ENCODE data around the gene OSBPL9.
"Not testable (repeated sequence)": the region's sequence is repeated elsewhere in the genome, so short reads cannot be mapped to it uniquely, and the experiment has no call there.

The OSBPL9 gene

DNA sequence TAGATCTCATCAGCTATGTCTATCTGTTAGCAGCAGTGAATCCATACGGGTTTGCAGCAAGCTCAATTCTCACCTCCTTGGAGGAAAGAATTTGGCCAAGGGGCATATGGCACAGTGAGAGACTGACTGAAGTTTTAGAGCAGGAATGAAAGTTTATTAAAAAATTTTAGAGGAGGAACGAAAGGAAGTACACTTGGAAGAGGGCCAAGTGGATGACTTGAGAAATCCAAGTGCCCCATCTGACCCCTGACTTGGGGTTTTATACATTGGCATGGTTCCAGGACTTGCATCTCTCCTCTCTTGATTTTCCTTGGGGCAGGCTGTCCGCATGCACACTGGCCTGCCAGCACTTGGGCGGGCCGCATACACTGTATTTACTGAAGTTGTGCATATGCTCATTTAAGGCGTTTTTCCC, 9.2 kb upstream of the OSBPL9 start:
- in situ Hi-C loops (cut with MboI; ENCODE audit: low sequenced_read_pairs), result no loop called here

DNA sequence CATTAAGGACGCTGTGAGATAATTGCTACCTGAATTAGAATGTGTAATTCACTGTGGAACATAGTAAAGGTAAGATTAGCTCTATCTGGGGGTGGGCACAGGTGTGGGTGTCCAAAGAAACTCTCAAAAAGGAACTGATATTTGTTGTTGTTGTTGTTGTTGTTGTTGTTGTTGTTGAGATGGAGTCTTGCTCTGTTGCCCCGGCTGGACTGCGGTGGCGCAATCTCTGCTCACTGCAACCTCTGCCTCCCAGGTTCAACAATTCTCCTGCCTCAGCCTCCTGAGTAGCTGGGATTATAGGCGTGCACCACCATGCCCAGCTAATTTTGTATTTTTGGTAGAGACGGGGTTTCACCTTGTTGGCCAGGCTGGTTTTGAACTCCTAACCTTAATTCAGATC, 6.8 kb upstream of the OSBPL9 start:
- in situ Hi-C loops (cut with MboI; ENCODE audit: low sequenced_read_pairs), result not testable (repeated sequence)

DNA sequence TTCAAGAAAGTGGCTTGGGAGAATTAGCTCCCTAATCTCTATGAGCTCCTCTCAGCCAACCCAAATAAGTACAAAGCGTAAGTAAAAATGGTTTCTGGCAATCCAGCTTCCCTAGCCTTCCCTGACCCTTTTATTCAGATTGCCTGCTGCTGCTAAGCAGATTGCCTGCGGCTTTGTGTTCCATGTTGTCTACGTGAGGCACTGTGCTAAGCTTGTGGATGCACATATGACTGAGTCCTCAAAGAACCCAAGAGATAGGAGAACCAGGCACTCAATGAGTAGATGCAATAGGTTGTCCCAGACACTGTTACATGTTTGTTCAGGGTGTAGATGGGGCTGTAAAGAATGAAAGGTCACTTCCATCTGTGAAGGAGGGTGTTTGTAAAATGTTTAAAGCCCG, 6.3 kb upstream of the OSBPL9 start:
- in situ Hi-C loops (cut with MboI; ENCODE audit: low sequenced_read_pairs), result no loop called here

DNA sequence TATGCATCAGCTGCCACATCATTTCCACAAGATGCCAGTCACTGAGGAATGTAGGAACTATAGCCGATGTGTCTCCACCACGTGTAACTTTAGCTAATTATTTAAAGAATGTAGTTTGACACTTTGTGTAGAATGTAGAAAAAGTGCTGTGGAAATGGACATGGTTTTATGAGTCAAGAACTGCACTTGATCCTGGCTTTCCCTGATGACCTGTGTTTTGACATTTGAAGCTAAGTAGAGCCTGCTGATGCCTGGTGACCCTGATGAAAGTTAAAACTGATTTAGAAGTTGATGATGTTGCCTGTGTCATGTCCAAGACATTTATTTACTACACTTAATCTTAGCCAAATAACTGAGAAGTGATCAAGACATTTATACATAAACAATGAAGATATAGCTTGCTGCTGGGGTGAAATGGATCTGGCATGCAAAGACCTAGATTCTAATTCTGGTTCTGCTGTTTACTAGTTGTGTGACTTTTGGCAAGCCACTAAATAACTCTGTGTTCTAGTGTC, 4.4 kb upstream of the OSBPL9 start:
- in situ Hi-C loops (cut with MboI; ENCODE audit: low sequenced_read_pairs), result no loop called here

DNA sequence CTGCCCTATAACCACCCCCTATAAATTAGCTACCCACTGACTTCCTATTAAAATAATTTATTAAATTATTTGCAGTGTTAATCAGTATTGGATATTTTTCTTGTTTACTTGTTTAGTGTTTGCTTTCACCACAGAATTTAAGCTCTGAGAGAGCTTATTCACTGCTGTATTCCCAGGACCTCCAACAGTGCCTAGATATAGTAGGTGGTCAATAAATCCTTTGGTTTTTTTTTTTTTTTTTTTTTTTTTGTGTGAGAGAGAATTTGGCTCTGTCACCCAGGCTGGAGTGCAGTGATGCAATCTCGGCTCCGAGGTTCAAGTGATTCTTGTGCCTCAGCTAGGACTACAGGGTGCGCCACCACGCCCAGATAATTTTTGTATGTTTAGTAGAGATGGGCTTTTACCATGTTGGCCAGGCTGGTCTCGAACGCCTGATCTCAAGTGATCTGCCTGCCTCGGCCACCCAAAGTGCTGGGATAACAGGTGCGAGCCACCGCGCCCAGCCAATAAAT, 1.1 kb upstream of the OSBPL9 start:
- in situ Hi-C loops (cut with MboI; ENCODE audit: low sequenced_read_pairs), result no loop called here

DNA sequence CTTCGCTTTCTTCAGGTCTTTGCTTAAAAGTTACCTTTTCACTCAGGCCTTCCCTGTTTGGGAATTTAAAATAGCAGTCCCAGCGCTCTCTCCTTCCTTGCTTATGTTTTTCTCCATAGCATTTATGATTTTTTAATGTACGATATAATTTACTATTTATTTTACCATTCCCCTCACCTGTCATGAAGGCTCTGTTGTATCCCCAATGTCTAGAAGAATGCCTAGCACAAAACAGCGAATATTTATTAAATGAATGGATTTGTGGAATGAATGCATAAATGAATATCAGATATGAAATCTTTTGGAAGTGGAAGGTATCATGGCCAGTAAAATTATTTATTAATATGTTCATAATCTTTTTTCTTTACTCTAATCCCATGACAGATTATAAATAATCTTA, 402 bp upstream of the OSBPL9 start:
- in situ Hi-C loops (cut with MboI; ENCODE audit: low sequenced_read_pairs), result no loop called here

DNA sequence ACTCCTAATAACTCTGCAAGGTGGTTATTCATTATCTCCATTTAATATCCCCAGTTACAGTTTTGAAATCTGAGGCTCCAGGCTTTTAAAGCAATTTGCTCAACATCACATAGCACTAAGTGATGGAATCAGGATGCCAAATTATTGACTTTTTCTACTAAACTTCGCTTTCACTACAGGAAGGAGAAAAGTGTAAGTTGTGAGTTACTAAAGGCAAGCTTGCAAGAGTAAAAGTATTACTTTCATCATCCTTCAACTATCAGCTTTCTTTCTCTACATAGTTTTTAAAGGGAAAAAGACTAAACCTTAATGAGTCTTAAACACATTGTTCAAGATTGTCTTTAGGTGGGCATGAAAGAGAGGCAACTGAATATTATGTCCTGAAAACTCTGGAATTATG, 1.8 kb downstream of the OSBPL9 start:
- in situ Hi-C loops (cut with MboI; ENCODE audit: low sequenced_read_pairs), result no loop called here

DNA sequence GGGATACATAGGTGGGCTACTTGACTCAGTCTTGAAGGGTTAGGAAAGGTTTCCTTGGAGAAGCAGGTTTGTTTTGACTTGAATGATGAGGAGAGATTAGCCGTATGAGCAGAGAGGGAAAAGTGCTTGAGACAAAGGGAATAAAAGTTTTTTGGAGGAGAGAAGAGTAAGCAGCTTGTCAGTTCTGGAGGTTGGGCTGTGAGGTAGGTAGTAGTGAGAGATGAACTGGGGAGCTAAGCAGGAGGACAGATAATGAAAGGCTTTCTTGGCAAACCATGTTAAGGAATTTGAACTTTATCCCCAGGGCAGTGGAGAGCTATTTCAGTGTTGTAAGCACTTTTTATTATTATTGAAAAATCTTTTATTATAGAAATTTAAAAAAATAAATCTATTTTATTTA, 3.6 kb downstream of the OSBPL9 start:
- in situ Hi-C loops (cut with MboI; ENCODE audit: low sequenced_read_pairs), result no loop called here

DNA sequence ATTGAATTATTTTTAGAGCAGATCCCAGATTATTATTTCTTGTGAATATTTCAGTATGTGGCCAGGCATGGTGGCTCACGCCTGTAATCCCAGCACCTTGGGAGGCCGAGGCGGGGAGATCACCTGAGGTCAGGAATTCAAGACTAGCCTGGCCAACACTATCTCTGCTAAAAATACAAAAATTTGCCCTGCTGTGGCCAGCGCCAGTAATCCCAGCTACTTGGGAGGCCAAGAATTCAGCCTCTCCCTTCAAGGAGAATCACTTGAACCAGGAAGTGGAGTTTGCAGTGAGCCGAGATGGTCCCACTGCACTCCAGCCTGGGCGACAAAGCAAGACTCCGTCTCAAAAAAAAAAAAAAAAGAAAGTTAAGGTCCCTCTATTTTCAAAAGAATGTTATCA, 4.3 kb downstream of the OSBPL9 start:
- in situ Hi-C loops (cut with MboI; ENCODE audit: low sequenced_read_pairs), result no loop called here

DNA sequence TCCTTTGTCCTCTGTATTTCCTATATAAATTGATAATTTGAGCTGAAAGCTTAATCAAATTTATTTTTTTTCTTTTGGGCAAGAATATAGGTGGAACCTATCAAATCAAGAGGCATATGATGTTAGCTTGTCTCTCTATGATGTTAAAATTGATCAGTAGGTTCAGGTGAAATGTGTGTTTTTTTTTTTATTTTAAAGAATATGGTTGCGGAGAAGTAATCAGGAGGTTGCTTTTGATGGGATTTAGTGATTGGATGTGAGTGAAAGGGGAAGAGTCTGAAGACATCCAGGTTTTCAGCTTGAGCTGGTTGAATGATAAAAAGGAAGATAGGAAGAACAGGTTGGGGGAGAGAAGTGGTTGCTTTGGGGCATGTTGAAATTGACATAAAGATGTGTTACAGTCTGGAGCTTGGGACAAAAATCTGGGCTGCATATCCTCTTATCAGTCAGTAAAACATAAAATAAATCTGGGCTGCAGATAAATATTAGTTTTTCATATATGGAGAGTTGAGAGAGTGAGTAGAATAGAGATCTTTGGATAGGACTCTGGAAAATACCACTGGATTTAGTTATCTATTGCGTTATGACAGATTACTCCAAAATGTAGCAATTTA, 5.1 kb downstream of the OSBPL9 start:
- in situ Hi-C loops (cut with MboI; ENCODE audit: low sequenced_read_pairs), result no loop called here

DNA sequence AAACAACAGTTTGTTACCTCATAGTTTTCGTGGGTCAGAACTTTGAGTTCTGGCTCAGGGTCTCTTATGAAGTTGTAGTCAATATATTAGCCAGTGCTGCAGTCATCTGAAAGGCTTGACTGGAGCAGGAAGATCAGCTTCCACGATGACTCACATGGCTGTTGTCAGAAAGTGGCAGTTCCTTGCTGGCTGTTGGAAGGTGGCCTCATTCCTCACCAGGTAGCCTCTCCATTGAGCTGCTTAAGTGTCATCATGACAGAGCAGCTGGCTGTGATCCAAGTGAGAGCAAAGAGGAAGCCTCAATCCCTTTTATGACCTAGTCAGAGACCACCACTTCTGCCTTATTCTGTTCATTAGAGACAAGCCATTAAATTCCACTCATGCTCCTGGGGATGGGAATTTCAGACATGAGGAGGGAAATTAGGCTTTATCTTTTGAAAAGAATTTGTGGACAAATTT, 5.6 kb downstream of the OSBPL9 start:
- in situ Hi-C loops (cut with MboI; ENCODE audit: low sequenced_read_pairs), result no loop called here

DNA sequence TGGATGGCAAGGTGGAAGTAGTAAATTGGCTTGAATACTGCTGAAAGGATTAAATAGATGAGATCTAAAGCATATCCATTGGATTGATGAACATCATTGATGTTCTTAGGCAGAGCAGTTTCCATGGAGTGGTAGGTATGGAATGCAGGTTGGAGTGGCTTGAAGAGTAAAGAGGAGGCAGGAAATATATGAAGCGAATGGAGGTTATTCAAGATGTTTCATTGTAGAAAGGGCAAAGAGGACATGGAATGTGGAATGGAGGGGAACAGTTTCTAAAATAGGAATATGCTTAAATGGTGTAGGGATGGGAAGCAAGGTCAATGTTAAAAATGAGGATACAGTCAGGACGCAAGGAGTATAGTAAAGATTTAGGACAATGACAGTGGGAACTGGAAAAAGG, 6.1 kb downstream of the OSBPL9 start:
- in situ Hi-C loops (cut with MboI; ENCODE audit: low sequenced_read_pairs), result no loop called here

DNA sequence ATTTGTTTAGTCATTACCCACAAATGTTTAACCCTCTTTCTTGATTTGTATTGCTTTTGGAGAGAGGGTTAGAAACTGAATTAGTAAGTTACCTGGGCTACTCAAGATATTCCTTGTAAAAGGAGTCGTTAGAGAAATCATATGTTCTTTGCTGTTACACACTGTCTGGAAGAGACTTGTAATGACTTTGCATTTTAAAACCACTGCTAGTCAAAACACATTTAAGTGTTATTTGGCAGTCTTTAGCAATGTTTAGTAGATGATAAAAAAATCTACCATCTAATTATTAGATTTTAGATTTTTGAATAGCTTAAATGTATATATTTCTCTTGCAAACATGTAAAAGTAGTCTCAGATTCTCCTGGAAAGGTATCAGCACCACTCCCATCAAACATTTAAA, 6.6 kb downstream of the OSBPL9 start:
- in situ Hi-C loops (cut with MboI; ENCODE audit: low sequenced_read_pairs), result no loop called here

DNA sequence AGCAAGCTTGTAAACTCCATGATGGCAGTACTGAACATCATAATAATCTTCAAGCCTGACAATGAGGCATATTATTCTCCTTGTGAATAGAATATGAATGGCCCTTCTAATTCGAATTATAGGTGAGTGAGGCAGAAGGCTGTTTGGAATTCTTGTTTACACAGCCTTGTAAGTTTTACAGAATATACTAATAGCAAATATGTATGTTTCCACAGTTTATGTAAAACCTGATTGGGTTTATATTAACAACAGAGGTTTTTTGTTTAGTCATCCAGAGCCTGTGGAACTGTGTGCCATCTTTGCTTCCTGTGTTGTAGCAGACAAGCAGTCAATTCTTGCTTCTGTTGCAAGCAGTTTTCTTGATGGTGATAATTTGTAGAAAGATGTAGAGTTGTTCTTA, 8.0 kb downstream of the OSBPL9 start:
- in situ Hi-C loops (cut with MboI; ENCODE audit: low sequenced_read_pairs), result no loop called here

DNA sequence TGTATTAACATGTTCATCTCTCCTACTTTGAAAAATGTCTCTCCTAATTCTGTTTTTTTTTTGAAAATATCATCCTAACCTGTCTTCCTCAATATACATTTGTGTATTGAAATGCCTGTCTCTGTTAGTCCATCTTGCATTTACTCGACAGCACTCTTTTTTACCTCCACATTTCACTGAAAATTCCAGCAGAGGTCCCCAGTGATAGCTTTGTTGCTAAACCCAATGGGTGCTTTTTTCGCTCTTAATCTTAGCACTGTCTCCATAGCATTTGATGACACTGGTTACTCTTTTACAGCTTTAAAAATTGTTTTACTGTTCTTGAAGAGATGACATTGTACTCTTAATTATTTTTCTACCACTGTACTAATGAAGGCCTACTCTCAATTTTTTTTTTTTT, 10.8 kb downstream of the OSBPL9 start:
- in situ Hi-C loops (cut with MboI; ENCODE audit: low sequenced_read_pairs), result no loop called here

DNA sequence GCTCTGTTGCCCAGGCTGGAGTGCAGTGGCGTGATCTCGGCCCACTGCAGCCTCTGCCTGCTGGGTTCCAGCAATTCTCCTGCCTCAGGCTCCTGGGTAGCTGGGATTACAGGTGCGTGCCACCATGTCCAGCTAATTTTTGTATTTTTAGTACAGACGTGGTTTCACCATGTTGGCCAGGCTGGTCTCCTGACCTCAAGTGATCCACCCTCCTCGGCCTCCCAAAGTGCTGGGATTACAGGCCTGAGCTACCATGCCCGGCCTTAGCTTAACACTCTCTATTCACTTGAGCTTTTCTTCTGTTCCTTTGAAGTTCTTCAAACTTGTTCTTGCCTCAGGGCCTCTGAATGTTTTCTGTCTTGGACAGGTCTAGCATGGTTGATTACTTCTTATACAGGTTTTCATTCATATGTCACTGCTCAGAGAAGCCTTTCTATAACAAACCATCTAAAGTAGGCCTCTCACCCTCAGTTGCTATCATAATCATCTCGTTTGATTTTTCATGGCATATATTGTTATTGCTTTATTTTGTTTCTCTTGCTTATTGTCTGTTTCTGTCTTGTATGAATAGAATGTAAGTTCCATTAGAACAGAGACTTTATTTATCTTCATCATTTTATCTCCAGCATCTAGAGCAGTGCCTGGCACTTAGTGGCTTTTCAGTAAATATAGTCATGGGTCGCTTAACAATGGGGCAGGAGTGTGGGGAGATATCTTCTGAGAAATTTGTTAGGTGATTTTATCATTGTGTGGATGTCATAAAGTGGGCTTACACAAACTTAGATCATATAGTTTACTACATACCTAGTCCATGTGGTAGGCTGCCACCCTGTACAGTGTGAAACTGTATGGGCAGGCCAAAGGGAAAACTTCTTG, 12.1 kb downstream of the OSBPL9 start:
- in situ Hi-C loops (cut with MboI; ENCODE audit: low sequenced_read_pairs), result no loop called here

DNA sequence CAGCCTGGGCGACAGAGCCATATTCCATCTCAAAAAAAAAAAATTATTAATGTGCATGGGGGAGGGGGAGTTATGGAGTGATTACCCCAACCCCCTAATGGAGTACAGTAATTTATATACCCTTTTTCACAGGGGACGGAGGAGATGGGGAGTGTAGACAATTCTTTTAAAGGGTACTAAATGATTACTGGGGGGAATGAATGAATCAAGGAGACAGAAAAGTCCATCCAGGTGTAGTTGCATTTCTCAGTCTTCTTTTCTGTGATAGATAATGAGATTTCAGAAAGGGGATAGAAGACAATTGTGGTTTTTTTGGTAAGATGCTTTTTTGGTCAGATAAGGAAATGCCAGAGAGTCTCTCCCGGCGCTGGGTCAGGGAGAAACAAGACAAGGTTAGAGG, 13.0 kb downstream of the OSBPL9 start:
- in situ Hi-C loops (cut with MboI; ENCODE audit: low sequenced_read_pairs), result no loop called here

DNA sequence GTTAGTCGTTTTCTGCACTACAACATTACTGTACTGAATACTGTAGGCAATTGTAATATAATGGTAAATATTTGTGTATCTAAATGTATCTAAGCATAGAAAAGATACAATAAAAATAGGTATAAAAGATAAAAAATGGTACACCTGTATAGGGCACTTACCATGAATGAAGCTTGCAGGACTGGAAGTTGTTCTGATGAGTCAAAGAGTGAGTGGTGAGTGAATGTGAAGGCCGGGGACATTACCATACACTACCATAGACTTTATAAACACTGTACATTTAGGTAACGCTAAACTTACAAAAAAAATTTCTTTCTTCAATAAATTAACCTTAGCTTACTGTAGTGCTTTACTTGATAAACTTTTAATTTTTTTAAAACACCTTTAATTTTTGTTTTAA, 13.5 kb downstream of the OSBPL9 start:
- in situ Hi-C loops (cut with MboI; ENCODE audit: low sequenced_read_pairs), result no loop called here

DNA sequence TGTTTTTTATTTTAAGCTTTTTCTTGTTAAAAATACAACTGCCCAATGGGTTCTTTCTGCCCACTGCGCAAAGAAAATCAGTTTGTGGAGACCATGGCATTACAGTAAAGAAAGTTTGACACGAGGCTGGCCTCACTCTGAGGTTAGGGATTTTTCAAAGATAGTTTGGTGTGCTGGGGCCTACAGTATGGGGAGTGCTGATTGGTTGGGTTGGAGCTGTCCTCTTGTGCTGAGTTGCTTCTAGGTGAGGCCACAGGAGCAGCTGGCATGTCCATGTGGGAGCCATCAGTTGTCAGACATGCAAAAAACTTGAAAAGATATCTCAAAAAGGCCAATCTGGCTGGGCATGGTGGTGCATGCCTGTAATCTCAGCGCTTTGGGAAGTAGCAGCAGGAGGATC, 14.0 kb downstream of the OSBPL9 start:
- in situ Hi-C loops (cut with MboI; ENCODE audit: low sequenced_read_pairs), result no loop called here

DNA sequence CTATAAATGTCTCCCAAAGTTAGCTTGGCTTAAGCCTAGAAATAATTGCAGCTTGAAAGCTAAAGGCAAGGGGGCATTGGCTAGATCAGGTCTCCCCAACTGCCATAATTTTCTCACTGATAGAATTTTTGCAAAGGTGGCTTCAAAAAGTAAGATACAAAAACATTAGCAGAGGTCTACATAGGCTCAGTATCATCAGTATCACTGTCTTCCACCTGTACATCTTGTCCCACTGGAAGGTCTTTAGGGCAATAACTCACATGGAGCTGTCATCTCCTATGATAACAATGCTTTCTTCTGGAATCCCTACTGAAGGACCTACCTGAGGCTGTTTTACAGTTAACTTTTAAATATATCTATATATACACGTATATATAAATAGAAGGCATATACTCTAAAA, 14.9 kb downstream of the OSBPL9 start:
- in situ Hi-C loops (cut with MboI; ENCODE audit: low sequenced_read_pairs), result no loop called here

DNA sequence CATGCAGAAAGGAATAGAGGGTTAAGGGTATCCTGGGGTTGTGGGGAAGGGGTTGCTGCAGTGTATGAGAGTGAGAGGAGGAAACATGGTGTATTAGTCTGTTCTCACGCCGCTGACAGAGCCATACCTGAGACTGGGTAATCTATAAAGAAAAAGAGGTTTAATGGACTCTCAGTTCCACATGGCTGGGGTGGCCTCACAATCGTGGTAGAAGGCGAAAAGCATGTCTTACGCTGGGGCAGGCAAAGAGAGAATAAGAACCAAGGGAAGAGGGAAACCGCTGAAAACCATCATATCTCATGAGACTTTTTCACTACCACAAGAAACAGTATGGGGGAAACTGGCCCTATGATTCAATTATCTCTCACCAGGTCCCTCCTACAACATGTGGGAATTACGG, 17.7 kb downstream of the OSBPL9 start:
- in situ Hi-C loops (cut with MboI; ENCODE audit: low sequenced_read_pairs), result no loop called here

DNA sequence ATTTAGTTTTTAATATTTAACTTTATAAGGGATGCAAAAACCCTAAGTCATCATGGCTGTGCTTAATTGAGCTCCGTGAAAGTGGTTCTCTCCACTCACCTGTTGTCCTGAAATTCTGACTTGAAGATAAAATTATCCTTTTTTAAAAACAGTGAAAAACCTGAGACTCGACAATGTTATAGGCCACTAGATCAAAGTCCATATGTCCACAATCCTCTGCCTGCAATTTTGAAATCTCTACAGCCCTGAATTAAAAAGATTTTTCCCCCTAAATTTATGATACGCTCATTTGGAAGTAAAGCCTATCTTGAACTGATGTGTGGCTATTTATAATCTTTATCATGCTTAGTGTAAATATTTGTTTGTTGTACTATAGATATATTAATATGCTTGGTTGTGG, 18.7 kb downstream of the OSBPL9 start:
- in situ Hi-C loops (cut with MboI; ENCODE audit: low sequenced_read_pairs), result no loop called here
